SK-N-SH treated with all-trans-retinoic acid at 6 μM for 48 hours (cell line): ENCODE results near the gene SMYD5.
A peak's percentile ranks its signal among the peaks of the same experiment; 100 is the strongest.

Experiments
- ATAC-seq: fragments of 200-7000 bp; cut with Tn5 transposase; 3 replicates; pipeline ENCODE4 v1.9.1; 2020; ENCODE audit warnings: mild to moderate bottlenecking, moderate library complexity
- ARNTL ChIP-seq: fragments of 450-650 bp; formaldehyde crosslinking; IDR thresholded peaks from 2 replicates; pipeline ENCODE4 v1.5.0; 2020; ENCODE audit warnings: low read depth, mild to moderate bottlenecking, moderate library complexity, borderline replicate concordance
- BACH2 ChIP-seq: fragments of 250-450 bp; sonication (Bioruptor Pico); IDR thresholded peaks from 2 replicates; pipeline ENCODE4 v1.9.0; 2021; ENCODE audit warnings: mild to moderate bottlenecking, borderline replicate concordance
- CREB5 ChIP-seq: fragments of 250-450 bp; sonication (Bioruptor Pico); IDR thresholded peaks from 2 replicates; pipeline ENCODE4 v1.5.1; 2020; ENCODE audit warnings: low read depth, mild to moderate bottlenecking, moderate library complexity
- CSRNP3 ChIP-seq: fragments of 250-450 bp; sonication (Bioruptor Pico); IDR thresholded peaks from 2 replicates; pipeline ENCODE4 v1.5.1; 2021; ENCODE audit warnings: mild to moderate bottlenecking, moderate library complexity
- ESRRG ChIP-seq: fragments of 250-450 bp; sonication (Bioruptor Pico); IDR thresholded peaks from 2 replicates; pipeline ENCODE4 v1.6.1; 2021; ENCODE audit warnings: mild to moderate bottlenecking
- GLIS3 ChIP-seq: fragments of 250-450 bp; sonication (Bioruptor Pico); IDR thresholded peaks from 2 replicates; pipeline ENCODE4 v1.5.0; 2020; ENCODE audit warnings: mild to moderate bottlenecking, moderate library complexity
- ISL1 ChIP-seq: fragments of 250-450 bp; sonication (Bioruptor Pico); IDR thresholded peaks from 2 replicates; pipeline ENCODE4 v2.1.2; 2022; ENCODE audit warnings: mild to moderate bottlenecking, moderate library complexity
- PATZ1 ChIP-seq: fragments of 250-450 bp; sonication (Bioruptor Pico); IDR thresholded peaks from 2 replicates; pipeline ENCODE4 v1.8.0; 2020; ENCODE audit warnings: mild to moderate bottlenecking, moderate library complexity, borderline replicate concordance
- TCF4 ChIP-seq: fragments of 250-450 bp; sonication (Bioruptor Pico); IDR thresholded peaks from 2 replicates; pipeline ENCODE4 v1.8.0; 2021; ENCODE audit warnings: mild to moderate bottlenecking, moderate library complexity, borderline replicate concordance
- TOX ChIP-seq: fragments of 250-450 bp; sonication (Bioruptor Pico); IDR thresholded peaks from 2 replicates; pipeline ENCODE4 v1.8.0; 2021; ENCODE audit warnings: mild to moderate bottlenecking, moderate library complexity, borderline replicate concordance
- TSHZ2 ChIP-seq: fragments of 250-450 bp; sonication (Bioruptor Pico); IDR thresholded peaks from 2 replicates; pipeline ENCODE4 v1.5.0; 2020; ENCODE audit warnings: mild to moderate bottlenecking, moderate library complexity
- ZC3H10 ChIP-seq: fragments of 250-450 bp; sonication (Bioruptor Pico); IDR thresholded peaks from 2 replicates; pipeline ENCODE4 v1.5.1; 2021; ENCODE audit warnings: mild to moderate bottlenecking, moderate library complexity
- ZFP30 ChIP-seq: fragments of 450-650 bp; formaldehyde crosslinking; IDR thresholded peaks from 2 replicates; pipeline ENCODE4 v1.5.0; 2022; ENCODE audit warnings: mild to moderate bottlenecking, moderate library complexity
- ZNF565 ChIP-seq: fragments of 450-650 bp; formaldehyde crosslinking; conservative IDR thresholded peaks from 2 replicates; pipeline ENCODE4 v1.5.0; 2020; ENCODE audit warnings: low read depth, mild to moderate bottlenecking, moderate library complexity
- ZNF70 ChIP-seq: fragments of 450-650 bp; formaldehyde crosslinking; IDR thresholded peaks from 2 replicates; pipeline ENCODE4 v1.5.0; 2020; ENCODE audit warnings: mild to moderate bottlenecking, moderate library complexity
- ZNF8 ChIP-seq: fragments of 450-650 bp; formaldehyde crosslinking; IDR thresholded peaks from 2 replicates; pipeline ENCODE4 v1.5.0; 2020; ENCODE audit warnings: mild to moderate bottlenecking, moderate library complexity

Gene SMYD5

GRCh38 chr2:73243884-73244570 lies 30.0 kb downstream of the SMYD5 start (continued):
- peak; percentile 82 for TF ChIP-seq TSHZ2 (CRISPR knock-in tag)
- TF ChIP-seq ESRRG (CRISPR knock-in tag), result no peak

GRCh38 chr2:73244580-73244979 lies 30.5 kb downstream of the SMYD5 start:
- no peak for ATAC-seq

GRCh38 chr2:73246850-73247249 lies 32.8 kb downstream of the SMYD5 start:
- ATAC-seq, result no peak
- TF ChIP-seq TCF4 (CRISPR knock-in tag) (no peak), CSRNP3 (CRISPR knock-in tag) (no peak), TSHZ2 (CRISPR knock-in tag) (no peak), PATZ1 (no peak), BACH2 (CRISPR knock-in tag) (no peak), TOX (CRISPR knock-in tag) (no peak), ISL1 (CRISPR knock-in tag) (no peak)

More at GRCh38 chr2:73244580-73244979, 30.5 kb downstream of the SMYD5 start:
- no peak for TF ChIP-seq ZFP30 (CRISPR knock-in tag)
- no peak for TF ChIP-seq PATZ1
- no peak for TF ChIP-seq ARNTL (CRISPR knock-in tag)
- TF ChIP-seq ZNF70 (CRISPR knock-in tag), result no peak
- TF ChIP-seq ISL1 (CRISPR knock-in tag), result no peak
- no peak for TF ChIP-seq ZNF8 (CRISPR knock-in tag)
- no peak for TF ChIP-seq CREB5 (CRISPR knock-in tag)
- no peak for TF ChIP-seq TCF4 (CRISPR knock-in tag)
- TF ChIP-seq GLIS3 (CRISPR knock-in tag), result no peak
- no peak for TF ChIP-seq ZNF565 (CRISPR knock-in tag)
- no peak for TF ChIP-seq ZC3H10 (CRISPR knock-in tag)
- no peak for TF ChIP-seq TSHZ2 (CRISPR knock-in tag)
